Stimulated activated naive CD8-positive, alpha-beta T cell treated with anti-CD3 and anti-CD28 coated beads, Interleukin-15, amount 100 ng/mL, for 72 hours (primary cell): ENCODE data around the gene SLC25A41.
A peak's percentile ranks its signal among the peaks of the same experiment; 100 is the strongest.

Experiments
- ATAC-seq: fragments of 150-1000 bp; cut with Tn5 transposase; 2 replicates; pipeline ENCODE4 v1.10.0; 2021; ENCODE audit warnings: mild to moderate bottlenecking, moderate library complexity
- DNase-seq, 2 donors: peaks; one replicate each; pipeline ENCODE4 v3.0.0; 2021 to 2022
- H3K27ac Mint-ChIP-seq, 2 donors: one replicate each; pipeline ENCODE4 v1.8.0; 2022; ENCODE audit warnings: mild to moderate bottlenecking in 2 of 2, mixed read lengths in 2 of 2, moderate library complexity in 2 of 2
- H3K27me3 Mint-ChIP-seq: one replicate; pipeline ENCODE4 v1.8.0; 2022; ENCODE audit warnings: mixed read lengths
- H3K4me1 Mint-ChIP-seq: one replicate; pipeline ENCODE4 v1.8.0; 2022; ENCODE audit warnings: mild to moderate bottlenecking, mixed read lengths
- H3K4me3 Mint-ChIP-seq, 2 donors: one replicate each; pipeline ENCODE4 v1.8.0; 2022; ENCODE audit warnings: mild to moderate bottlenecking in 2 of 2, mixed read lengths in 2 of 2, moderate library complexity in 1 of 2
- H3K9me3 Mint-ChIP-seq, 2 donors: one replicate each; pipeline ENCODE4 v1.8.0; 2022; ENCODE audit warnings: mixed read lengths in 2 of 2

Gene SLC25A41

DNA sequence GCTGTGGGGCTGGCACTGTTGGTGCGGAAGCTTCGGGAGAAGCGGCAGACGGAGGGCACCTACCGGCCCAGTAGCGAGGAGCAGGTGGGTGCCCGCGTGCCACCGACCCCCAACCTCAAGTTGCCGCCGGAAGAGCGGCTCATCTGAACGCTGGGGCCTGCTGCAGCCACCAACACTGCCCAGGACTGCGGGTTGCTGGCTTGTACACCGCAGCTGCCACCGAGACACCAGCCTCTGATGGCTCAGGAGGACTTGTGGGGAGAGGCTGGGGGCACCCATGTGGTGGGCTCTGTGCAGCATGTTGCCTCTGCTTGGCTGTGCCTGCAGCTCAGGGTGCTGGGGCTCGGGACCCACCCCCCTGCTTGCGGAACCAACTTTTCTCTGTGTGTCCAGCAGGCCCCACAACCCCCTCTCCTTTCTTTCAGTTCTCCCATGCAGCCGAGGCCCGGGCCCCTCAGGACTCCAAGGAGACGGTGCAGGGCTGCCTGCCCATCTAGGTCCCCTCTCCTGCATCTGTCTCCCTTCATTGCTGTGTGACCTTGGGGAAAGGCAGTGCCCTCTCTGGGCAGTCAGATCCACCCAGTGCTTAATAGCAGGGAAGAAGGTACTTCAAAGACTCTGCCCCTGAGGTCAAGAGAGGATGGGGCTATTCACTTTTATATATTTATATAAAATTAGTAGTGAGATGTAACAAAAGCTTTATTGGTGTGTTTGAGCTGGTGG lies 33.1 kb upstream of the SLC25A41 start:
- peak overlapping the region in 1 of 2 donors; percentile 91 for H3K27ac Mint-ChIP-seq
- ATAC-seq (peak; percentile 27), DNase-seq (no peak)
- H3K4me1 Mint-ChIP-seq = peaks cover 20% of the 10 kb centered on the region
- H3K4me3 Mint-ChIP-seq = no peak overlapping the region
- no peaks in the 10 kb centered on the region for H3K9me3 Mint-ChIP-seq
- no peaks in the 10 kb centered on the region for H3K27me3 Mint-ChIP-seq

DNA sequence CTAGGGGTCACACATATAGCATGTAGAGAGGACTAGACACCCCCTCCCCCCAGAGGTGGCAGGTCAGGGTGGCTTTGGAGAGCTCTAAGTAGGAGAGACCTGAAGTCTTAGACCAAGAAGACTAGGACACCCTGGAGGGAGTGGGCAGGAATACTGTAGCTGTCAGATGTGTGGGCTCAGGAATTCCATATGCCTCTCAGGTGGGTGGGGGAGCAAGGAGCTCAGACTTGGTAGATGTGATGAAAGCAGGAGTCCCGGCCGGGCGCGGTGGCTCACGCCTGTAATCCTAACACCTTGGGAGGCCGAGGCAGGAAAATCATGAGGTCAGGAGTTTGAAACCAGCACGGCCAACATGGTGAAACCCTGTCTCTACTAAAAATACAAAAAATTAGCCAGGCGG lies 32.1 kb upstream of the SLC25A41 start:
- DNase-seq = no peak
- no peak overlapping the region for H3K4me3 Mint-ChIP-seq
- peaks cover 20% of the 10 kb centered on the region for H3K4me1 Mint-ChIP-seq
- ATAC-seq = no peak
- peak overlapping the region in 1 of 2 donors; percentile 66 for H3K27ac Mint-ChIP-seq
- no peaks in the 10 kb centered on the region for H3K9me3 Mint-ChIP-seq
- no peaks in the 10 kb centered on the region for H3K27me3 Mint-ChIP-seq

DNA sequence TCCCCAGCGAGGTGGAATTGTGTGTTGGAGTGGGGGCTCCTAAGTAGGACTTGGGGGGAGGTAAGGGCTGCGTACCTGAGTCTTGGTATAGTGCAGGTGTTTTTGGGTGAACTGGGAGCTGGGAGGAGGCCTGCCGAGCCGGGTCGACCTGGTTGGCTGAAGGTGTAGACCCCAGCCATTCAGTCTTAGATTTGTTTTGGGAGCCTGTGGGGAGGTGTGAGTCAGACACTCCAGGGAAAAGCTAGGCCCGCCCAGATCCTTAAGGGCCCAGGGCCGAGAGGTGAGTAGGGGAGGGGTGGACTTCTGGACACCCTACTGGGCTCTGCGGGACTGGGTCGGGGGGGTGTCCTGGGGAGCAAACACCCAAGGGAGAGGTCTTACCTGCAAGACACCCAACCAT lies 31.4 kb upstream of the SLC25A41 start:
- Mint-ChIP-seq H3K27me3 (no peaks in the 10 kb centered on the region), H3K4me3 (peak overlapping the region; percentile 3 to 85), H3K27ac (peak overlapping the region in 1 of 2 donors; percentile 84), H3K9me3 (no peaks in the 10 kb centered on the region), H3K4me1 (peaks cover 23% of the 10 kb centered on the region)
- ATAC-seq (no peak), DNase-seq (no peak)

DNA sequence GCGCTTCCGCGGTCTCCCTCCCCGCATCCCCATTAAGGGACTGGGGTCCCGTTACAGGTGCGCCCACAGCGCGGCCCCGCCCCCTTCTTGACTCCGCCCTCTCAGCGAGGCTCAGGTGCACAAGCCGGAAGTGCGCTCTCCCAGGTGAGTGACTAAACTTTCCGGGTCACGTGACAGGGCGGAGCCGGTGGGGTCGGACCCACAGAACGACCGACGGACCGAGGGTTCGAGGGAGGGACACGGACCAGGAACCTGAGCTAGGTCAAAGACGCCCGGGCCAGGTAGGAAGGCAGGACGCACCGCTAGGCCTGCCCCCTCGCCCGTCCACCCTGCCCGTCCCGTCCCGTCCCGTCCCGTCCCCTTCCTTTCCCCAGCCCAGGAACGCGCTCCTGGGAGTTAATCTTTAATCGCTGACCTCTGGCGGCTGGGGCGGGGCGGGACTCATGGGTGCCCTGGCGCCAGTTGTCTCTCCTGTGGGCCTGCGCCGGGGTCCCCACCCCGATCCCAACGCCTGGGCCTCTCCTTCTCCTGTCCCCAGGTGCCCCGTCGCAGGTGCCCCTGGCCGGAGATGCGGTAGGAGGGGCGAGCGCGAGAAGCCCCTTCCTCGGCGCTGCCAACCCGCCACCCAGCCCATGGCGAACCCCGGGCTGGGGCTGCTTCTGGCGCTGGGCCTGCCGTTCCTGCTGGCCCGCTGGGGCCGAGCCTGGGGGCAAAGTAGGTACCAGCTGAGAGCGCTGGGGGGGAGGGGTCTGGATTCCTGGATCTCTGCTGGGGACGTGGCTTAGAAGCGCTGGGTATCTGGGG lies 30.7 kb upstream of the SLC25A41 start, which contains the start of gene CRB3:
Gene CRB3 (plus strand): TSS at position 202 of the 804 bp plus-strand sequence. CDS start 431 bp downstream, at position 633.
- ATAC-seq = no peak
- H3K27ac Mint-ChIP-seq = peak within 1 kb of the TSS in 1 of 2 donors; percentile 85

DNA sequence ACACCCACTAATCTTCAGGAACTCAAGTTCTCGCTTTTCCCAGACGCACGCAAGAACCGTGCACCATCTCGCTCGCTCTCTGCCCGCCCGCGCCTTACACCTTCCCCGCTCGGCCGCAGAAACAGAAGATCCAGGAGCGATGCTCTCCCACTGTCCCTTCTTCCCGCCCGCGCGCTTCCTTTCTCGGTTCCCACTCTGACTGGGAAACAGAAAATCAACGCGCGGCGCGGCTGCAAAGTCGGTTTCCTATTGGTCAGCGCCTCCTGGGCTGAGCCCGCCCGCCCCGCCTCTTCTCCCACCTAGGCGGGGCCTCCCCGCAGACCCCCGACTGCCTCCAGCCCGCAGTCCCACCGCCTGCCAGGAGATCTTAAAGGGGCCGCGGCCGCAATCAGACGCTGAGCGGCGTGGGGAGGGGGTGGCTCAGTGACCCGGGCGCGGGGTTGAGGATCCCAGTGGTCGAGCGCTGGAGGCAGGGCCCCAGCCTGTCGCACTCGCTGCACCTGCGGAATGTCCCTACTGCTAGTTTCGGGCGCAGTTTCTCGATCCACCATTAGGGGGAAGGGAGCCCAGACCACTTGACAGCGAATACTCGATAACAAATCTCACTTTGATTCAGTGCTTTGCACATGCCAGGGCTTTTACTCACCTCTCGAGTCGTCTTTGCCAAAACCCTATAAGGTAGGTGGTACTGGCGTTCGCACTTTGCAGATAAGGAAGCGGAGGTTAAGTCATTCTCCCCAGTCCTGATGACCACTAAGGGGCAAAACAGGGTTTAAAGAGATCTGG lies 26.7 kb upstream of the SLC25A41 start:
- no peaks in the 10 kb centered on the region for H3K27me3 Mint-ChIP-seq
- peak overlapping the region; percentile 77 to 78 for H3K27ac Mint-ChIP-seq
- DNase-seq (peak; percentile 98 to 99), ATAC-seq (peak; percentile 86)
- peaks cover 42% of the 10 kb centered on the region for H3K4me1 Mint-ChIP-seq
- H3K4me3 Mint-ChIP-seq = peak overlapping the region; percentile 88 to 97
- H3K9me3 Mint-ChIP-seq = peaks cover 2 to 11% of the 10 kb centered on the region in 2 donors

More for the DNA sequence above, 30.7 kb upstream of the SLC25A41 start, which contains the start of gene CRB3:
- peak in 1 of 2 donors; percentile 34 for DNase-seq
- H3K4me1 Mint-ChIP-seq = peaks cover 26% of the 10 kb centered on the region
- no peaks in the 10 kb centered on the region for H3K9me3 Mint-ChIP-seq
- H3K4me3 Mint-ChIP-seq = peak within 1 kb of the TSS; percentile 67 to 85
- no peaks in the 10 kb centered on the region for H3K27me3 Mint-ChIP-seq

DNA sequence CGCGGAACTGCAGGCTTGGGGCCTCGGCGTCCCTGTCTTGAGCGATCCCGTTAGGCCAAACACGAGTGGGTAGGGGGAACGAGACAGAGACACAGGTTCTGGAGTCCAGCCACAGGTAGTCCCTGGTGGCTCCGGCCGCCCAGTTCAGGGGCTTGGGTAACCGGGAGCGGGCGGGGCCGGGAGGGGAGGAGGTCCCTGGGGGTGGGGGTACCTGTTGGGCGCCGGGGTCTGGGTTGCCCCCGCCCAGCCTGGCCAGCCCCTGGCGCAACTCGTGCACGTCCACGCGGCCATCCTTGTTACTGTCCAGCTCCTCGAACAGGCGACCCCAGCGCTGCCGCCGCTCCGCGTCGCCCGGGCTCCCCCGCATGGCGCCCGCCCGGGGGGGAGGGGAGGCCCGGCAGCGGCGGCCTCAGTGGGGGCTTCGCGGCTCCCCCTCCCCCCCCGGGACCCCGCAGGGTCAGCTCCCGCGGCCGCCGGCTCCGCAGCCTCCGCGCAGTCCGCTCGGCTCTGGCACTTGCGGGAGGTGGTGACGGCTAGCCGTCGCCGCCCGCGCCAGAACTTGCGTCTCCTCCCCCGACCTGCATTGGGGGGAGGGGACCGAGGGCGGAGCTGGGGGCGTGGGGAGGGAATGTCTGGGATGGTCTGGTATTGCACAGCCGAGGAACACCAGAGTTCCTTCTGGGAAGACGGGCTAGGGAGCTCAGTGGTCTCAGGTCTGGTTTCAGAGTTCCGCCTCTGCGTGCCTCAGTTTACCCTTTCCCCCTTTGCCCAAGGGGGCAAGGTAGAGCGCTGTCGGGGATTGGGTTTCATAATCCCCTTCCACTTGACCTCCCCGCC lies 25.9 kb upstream of the SLC25A41 start, which contains the start of gene SLC25A23:
Gene SLC25A23 (minus strand): TSS at position 531 of the 837 bp plus-strand sequence. CDS start 164 bp downstream, at position 367.
- H3K9me3 Mint-ChIP-seq = peaks cover 8 to 19% of the 10 kb centered on the region in 2 donors
- H3K27me3 Mint-ChIP-seq = no peaks in the 10 kb centered on the region
- ATAC-seq = peak; percentile 35
- peaks cover 36% of the 10 kb centered on the region for H3K4me1 Mint-ChIP-seq
- H3K4me3 Mint-ChIP-seq = peak within 1 kb of the TSS; percentile 97 to 99
- peak within 1 kb of the TSS; percentile 77 to 93 for H3K27ac Mint-ChIP-seq
- peak; percentile 50 to 56 for DNase-seq

DNA sequence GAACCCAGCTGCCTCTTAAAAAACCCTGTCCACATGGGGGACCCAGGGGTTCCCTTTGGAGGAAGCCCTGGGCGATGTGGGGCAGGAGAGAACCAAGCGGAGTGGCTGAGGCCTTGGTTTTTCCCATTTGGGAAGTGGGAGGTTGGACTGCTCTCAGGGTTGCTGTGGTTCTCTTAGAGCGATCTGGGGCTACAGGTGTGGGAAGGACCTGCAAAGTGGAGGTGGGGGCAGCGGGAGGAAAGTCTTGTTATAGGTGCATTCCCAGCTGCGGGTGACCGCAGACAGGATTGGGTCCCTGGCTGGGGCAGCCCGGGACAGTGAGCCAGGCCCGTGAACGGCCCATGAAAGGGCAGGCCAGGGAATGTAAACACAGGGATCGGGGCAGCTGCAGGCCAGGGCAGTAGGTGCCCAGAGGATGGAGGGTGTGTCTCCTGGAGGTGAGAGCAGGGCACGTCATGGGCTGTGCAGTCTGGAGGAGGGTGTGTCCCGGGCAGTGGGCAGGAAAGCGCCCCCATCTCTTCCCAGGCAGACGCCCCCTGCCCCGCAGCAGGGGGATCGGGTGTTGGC lies 25.2 kb upstream of the SLC25A41 start:
- peak overlapping the region; percentile 83 to 99 for H3K4me3 Mint-ChIP-seq
- peaks cover 29% of the 10 kb centered on the region for H3K4me1 Mint-ChIP-seq
- no peak for ATAC-seq
- DNase-seq = no peak
- H3K27me3 Mint-ChIP-seq = no peaks in the 10 kb centered on the region
- peaks cover 12 to 26% of the 10 kb centered on the region in 2 donors for H3K9me3 Mint-ChIP-seq
- peak overlapping the region; percentile 76 to 93 for H3K27ac Mint-ChIP-seq

DNA sequence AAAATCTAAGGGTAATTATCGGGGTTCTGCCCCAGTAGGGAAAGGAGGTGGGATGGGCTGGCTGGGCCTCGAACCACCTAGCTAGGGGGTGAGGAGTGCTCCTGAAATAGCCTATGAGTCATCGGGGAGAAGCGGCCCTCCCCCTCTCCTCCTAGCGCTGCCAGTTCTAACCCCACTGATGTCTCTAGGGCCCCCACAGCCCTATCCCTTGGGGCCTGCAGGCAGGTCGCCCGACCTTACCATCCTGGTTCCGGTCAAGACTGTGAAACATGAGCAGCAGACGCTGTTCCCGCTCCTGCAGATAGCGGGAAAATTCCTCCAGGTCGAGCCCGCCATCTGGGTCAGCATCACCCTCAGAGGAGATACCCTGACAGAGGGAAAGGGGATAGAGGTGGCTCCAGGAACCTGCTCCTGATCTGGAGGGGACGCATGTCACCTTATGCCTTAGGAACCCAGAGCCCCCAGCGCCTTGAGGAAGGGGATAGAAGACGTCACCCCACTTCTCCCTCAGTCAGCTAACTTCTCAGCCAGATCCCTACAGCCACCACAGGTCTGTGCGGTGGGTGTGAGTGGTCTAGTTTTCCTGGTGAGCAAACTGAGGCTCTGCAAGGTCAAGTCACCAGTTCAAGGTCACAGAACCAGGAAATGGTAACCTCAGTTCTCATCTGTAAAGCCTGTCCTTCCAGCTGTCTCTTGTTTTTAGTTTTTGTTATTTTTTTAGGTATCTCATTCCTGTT lies 24.6 kb upstream of the SLC25A41 start:
- Mint-ChIP-seq H3K27ac (no peak overlapping the region), H3K27me3 (no peaks in the 10 kb centered on the region), H3K4me3 (peak overlapping the region; percentile 83 to 99), H3K4me1 (peaks cover 28% of the 10 kb centered on the region), H3K9me3 (peaks cover 16 to 32% of the 10 kb centered on the region in 2 donors)
- ATAC-seq (no peak), DNase-seq (no peak)

DNA sequence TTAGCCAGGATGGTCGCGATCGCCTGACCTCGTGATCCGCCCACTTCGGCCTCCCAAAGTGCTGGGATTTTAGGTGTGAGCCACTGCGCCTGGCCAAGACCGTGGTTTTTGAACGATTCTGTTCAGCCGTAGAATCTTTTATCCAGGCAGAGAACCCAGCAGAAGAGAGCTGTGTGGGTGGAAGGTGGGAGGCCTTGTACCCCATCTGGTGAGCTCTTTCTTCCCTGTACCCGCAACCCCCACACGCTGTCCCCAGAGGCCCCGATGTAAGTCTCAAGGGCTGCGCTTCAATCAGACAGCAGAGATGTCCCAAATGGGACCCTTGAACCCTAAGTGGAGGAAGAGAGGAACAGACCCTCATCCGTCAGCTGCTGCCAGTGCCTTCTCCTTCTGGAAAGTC lies 22.4 kb upstream of the SLC25A41 start:
- no peak overlapping the region for H3K27ac Mint-ChIP-seq
- no peak for ATAC-seq
- no peaks in the 10 kb centered on the region for H3K27me3 Mint-ChIP-seq

DNA sequence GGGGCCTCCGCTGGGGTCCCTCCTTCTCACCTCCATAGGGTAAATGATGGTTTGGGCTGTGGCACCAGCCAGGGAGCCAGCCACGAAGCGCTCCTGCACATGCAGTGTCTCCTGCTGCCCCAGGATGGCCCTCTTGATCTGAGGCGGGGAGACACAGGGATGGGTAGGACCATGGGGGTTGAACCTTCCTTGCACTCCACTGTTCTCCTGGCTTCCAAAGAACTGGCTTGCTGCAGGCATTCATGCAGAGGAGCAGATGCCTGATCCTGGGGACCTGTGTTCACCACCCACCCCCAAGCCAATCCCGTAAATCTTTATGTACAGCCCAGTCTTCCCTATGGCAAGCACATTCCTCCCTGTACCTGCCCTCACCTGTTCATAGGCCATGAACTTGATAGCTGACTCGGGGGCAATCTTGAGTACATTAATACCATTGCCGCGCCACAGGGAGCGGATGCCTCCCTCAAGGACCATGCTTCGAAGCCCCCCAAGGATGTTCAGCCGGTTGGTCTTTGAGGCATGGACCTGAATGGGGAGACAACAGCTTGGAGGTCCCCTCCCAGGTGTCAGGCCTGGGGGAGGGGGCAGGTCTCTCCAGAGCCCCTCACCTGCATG lies 20.5 kb upstream of the SLC25A41 start:
- Mint-ChIP-seq H3K4me3 (no peak overlapping the region), H3K4me1 (peaks cover 19% of the 10 kb centered on the region), H3K27ac (no peak overlapping the region), H3K9me3 (peaks cover 16 to 32% of the 10 kb centered on the region in 2 donors), H3K27me3 (no peaks in the 10 kb centered on the region)
- no peak for DNase-seq
- ATAC-seq = no peak

More for the DNA sequence above, 22.4 kb upstream of the SLC25A41 start:
- DNase-seq = no peak
- peaks cover 16 to 32% of the 10 kb centered on the region in 2 donors for H3K9me3 Mint-ChIP-seq
- H3K4me1 Mint-ChIP-seq = peaks cover 28% of the 10 kb centered on the region
- H3K4me3 Mint-ChIP-seq = no peak overlapping the region

DNA sequence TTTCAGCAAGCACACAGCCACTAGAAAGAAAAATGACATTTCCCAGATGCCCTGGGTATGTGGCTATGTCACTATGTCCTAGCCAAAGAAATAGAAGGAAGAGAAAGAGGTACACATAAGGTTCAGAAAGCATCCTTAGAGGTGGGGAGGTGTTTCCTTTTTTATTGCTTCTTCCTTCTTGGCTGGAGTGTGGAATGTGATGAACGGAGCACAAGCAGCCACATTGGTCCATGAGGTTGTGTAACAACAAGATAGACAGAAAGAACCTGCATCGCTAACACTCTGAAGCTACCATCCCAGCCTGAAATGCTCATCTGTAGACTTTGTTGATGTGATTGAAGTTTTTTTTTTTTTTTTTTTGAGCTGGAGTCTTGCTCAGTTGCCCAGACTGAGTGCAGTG lies 19.3 kb upstream of the SLC25A41 start:
- Mint-ChIP-seq H3K27me3 (no peaks in the 10 kb centered on the region), H3K4me1 (peaks cover 7% of the 10 kb centered on the region), H3K27ac (no peak overlapping the region), H3K9me3 (peaks cover 16 to 32% of the 10 kb centered on the region in 2 donors), H3K4me3 (no peak overlapping the region)
- no peak for DNase-seq
- ATAC-seq = no peak

DNA sequence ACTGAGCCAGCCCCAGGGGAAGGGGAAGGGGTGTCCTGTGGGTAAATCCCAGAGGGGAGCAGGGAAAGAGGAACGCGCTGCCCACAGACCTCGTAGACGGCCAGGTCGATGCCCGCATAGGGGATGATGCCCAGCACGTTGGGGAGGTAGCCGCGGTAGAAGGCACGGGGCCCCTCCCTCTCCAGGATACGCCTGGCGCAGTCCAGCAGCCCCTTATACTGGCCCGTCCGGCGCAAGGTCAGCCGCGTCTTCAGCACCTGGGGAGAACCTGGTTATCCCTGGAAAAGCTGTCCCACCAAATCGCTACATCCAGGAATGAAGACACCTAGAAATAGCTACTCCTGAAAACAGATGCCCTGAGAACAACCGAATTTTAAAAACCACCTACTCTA lies 18.7 kb upstream of the SLC25A41 start:
- ATAC-seq (no peak), DNase-seq (no peak)
- H3K4me3 Mint-ChIP-seq = no peak overlapping the region
- H3K4me1 Mint-ChIP-seq = peaks cover under 1% of the 10 kb centered on the region
- no peak overlapping the region for H3K27ac Mint-ChIP-seq
- peaks cover 16 to 32% of the 10 kb centered on the region in 2 donors for H3K9me3 Mint-ChIP-seq
- H3K27me3 Mint-ChIP-seq = no peaks in the 10 kb centered on the region

DNA sequence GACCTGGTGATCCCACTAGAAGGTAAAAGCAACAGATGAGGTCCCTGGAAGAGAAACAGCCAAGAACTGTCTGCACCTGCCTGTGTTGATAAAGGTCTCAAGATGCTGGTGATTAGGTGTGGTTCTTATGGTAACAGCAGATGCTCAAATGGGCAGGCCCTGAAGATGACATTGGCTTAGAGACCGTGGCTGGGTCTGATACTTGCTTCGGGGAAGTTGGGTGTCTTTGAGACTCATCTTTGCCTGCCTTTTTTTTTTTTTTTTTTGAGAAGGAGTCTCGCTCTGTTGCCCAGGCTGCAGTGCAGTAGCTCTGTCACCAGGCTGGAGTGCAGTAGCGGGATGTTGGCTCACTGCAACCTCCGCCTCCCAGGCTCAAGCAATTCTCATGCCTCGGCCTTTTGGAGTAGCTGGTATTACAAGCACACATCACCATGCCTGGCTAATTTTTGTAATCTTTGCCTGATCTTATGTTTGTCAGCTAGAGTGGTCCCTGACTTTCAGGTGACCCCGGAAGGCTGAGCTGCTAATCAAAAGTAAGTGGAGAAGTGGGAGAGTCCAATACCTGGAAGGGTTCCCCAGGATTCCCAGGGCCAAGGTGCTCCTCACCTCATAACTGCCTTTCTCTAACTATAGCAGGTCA lies 18.1 kb upstream of the SLC25A41 start:
- no peaks in the 10 kb centered on the region for H3K4me1 Mint-ChIP-seq
- DNase-seq = no peak
- no peak overlapping the region for H3K4me3 Mint-ChIP-seq
- no peak for ATAC-seq
- no peak overlapping the region for H3K27ac Mint-ChIP-seq
- H3K9me3 Mint-ChIP-seq = peaks cover 16 to 32% of the 10 kb centered on the region in 2 donors
- no peaks in the 10 kb centered on the region for H3K27me3 Mint-ChIP-seq
